RCC 7860 (cell line): ENCODE data around the gene SLC31A2.
A peak's percentile ranks its signal among the peaks of the same experiment; 100 is the strongest.

Experiments used
- DNase-seq: peaks from one replicate; pipeline ENCODE4 v3.0.0-alpha.2; 2015; ENCODE audit warnings: low spot score
- FAIRE-seq: peaks from 2 replicates; lab custom pipeline; 2012; peaks lifted over from hg19 to GRCh38; lab: Jason Lieb, UNC

SLC31A2 gene

GRCh38 chr9:113184539-113184938 lies 33.7 kb downstream of the SLC31A2 start:
- DNase-seq (no peak), FAIRE-seq (no peak)

- DNase-seq (no peak), FAIRE-seq (no peak)
Measured at GRCh38 chr9:113185271-113185670, 34.5 kb downstream of the SLC31A2 start.

- no peak for DNase-seq
- FAIRE-seq = no peak
Measured at GRCh38 chr9:113186137-113186755, 35.4 kb downstream of the SLC31A2 start.

- peak; percentile 75 for DNase-seq
- FAIRE-seq = peak; percentile 60
Measured at GRCh38 chr9:113187929-113188595, 37.3 kb downstream of the SLC31A2 start.

- DNase-seq (no peak), FAIRE-seq (no peak)
Measured at GRCh38 chr9:113192455-113192854, 41.6 kb downstream of the SLC31A2 start.

- FAIRE-seq = no peak
- DNase-seq = no peak
Measured at GRCh38 chr9:113199683-113200329, 49.0 kb downstream of the SLC31A2 start.

- DNase-seq (no peak), FAIRE-seq (no peak)
Measured at GRCh38 chr9:113205432-113205831, 54.6 kb downstream of the SLC31A2 start.

GRCh38 chr9:113205861-113206260 lies 55.1 kb downstream of the SLC31A2 start:
- no peak for FAIRE-seq
- no peak for DNase-seq

- DNase-seq (no peak), FAIRE-seq (no peak)
Measured at GRCh38 chr9:113210815-113211214, 60.0 kb downstream of the SLC31A2 start.
